GM18873 (cell line): ENCODE data around the gene CALHM4.

Experiments
- ATAC-seq: cut with Tn5 transposase; IDR thresholded peaks from one replicate; pipeline ENCODE4 v1.9.1; 2021; ENCODE audit warnings: mild to moderate bottlenecking, moderate library complexity, moderate number of reproducible peaks; ENCODE audit not compliant: unreplicated experiment, low FRiP score

Gene CALHM4, protein sequence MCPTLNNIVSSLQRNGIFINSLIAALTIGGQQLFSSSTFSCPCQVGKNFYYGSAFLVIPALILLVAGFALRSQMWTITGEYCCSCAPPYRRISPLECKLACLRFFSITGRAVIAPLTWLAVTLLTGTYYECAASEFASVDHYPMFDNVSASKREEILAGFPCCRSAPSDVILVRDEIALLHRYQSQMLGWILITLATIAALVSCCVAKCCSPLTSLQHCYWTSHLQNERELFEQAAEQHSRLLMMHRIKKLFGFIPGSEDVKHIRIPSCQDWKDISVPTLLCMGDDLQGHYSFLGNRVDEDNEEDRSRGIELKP

GRCh38 chr6:116553451-116553850 lies at the start of gene CALHM4:
CALHM4 (plus strand) TSS chr6:116553751; CDS start chr6:116553794, 43 bp downstream.
- no peak for ATAC-seq

- no peak for ATAC-seq
These were observed 46.2 kb upstream of the CALHM4 start for GRCh38 chr6:116507324-116507723.

DNA sequence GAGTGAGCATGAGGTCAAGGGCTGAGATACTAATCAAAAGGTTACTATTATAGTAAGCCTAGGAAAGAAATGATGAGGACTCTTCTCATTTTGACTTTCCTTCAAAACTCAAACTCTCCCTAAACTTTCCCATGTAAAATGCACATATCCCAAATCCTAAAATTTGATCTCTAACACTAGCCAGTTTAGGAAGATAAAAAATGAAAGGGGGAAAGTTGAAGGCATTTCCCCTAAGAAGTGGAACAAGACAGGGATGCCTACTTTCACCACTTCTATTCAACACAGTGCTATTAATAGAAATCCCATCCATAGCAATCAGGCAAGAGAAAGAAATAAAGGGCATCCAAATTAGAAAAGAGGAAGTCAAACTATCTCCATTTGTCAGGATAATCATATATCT lies 45.0 kb upstream of the CALHM4 start:
- no peak for ATAC-seq

DNA sequence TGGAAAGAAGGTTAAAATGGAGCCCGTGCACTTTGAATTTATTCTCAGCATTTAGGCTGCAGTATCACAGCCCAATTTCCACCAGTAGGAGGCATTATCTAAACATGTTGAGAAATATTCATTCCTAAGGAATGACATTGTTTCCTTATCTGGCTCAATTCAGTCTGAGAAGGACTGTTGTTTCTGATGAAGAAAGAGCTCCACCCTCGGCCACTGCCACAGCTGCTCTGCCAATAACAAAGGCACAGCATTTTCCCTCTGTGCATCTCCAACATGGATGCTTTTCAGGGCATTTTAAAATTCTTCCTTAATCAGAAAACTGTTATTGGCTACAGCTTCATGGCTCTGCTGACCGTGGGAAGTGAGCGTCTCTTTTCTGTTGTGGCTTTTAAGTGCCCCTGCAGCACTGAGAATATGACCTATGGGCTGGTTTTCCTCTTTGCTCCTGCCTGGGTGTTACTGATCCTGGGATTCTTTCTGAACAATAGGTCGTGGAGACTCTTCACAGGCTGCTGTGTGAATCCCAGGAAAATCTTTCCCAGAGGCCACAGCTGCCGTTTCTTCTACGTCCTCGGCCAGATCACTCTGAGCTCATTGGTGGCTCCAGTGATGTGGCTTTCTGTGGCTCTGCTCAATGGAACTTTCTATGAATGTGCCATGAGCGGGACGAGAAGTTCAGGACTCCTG lies 42.0 kb upstream of the CALHM4 start, which contains the start of gene CALHM5:
Gene CALHM5, plus strand, starts transcription at position 216 of the 687 bp plus-strand sequence. Its CDS starts 58 bp downstream, at position 274.
- ATAC-seq: no peak

- ATAC-seq: no peak
These were observed 41.4 kb upstream of the CALHM4 start for GRCh38 chr6:116512111-116512559.

- ATAC-seq: no peak
These were observed 40.8 kb upstream of the CALHM4 start for GRCh38 chr6:116512734-116513133.

GRCh38 chr6:116513224-116513875 lies 40.2 kb upstream of the CALHM4 start:
- no peak for ATAC-seq

DNA sequence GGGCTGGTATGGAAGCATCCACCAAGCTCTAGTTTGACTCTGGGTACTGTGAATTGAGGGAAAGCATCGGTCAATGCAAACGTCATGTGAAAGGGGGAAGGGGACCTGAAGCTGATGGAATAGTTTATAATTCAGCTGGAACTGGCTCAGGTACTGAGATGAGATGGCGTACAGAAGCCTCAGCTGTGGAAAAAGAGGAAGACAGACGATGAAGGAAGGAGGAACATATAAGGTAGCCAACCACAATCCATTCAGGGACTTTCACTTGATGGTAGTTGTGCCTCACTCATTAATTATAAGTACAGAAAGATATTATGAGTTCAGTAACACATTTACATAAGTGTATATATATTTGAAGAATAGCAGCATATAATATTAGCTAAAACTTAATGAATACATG lies 39.4 kb upstream of the CALHM4 start:
- no peak for ATAC-seq

- no peak for ATAC-seq
These were observed 38.4 kb upstream of the CALHM4 start for GRCh38 chr6:116515141-116515540.

DNA sequence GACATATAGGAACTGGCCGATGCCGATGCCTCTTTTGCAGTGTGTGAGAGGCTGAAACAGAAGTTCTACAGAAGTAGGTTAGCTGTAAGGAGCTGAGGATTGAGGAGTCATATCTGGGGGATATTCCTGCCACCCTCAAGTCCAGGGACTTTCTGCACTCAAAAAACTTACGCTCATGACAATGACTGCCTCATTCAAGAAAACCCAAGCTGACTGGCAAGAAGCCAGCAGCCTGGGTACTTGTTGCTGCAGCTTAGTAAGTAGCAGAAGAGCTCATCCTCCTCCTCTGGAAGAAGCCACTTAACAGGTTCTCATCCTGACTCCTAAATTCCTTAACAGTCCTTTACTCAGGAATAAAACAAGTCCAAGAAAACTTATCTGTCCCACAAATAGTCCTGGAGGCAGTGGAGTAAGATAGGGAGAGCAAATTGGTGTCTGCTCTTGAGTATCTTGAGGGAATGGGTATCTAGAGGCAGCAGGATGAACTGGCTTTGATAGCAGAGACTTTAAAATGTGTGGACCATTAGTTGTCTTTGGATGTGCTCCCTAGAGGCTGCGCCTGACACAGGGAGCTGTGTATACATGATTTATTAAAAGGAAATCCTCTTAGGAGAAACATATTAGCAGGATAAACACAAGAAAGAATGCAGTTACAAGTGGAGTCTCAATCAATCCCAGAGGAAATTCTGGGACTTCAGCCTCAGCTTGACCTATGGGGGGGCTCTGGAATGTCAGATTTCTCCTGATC lies 34.8 kb upstream of the CALHM4 start:
- no peak for ATAC-seq

DNA sequence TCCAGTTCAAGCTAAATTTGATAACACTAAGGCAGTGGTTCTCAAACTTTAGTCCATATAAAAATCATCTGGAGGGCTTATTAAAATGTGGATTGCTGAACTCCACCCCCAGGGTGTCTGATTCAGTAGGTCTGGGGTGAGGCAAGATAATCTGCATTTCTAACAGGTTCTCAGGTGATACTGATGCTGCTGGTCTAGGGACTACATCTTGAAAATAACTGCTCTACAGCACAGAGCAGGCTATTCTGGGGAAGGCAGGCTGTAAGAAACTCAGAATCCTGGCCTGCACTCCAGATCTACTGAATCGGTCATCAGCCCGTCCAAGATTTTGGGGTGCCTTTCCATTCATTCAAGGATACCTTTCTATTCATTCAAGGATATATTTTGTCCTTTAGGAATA lies 30.7 kb upstream of the CALHM4 start:
- ATAC-seq: no peak

- ATAC-seq: no peak
These were observed 29.3 kb upstream of the CALHM4 start for GRCh38 chr6:116524236-116524635.

DNA sequence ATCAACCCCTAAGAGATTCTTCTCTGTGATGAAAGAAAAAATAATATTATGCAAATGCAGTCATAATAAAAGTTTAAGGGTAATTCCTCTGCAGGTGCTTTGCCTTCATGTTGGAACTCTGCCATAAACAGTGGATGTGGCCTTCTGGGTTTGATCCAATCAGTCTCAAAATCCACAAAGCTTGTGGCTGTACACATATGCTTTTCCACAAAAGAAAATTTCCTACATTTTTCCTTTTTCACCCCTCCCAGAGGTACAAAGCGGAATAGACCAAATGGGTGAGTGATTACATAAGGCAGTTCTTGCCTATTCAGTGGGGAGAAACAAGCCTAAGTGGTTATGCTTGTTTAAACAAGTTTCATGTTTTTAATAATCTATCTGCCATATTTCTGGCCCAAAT lies 25.4 kb upstream of the CALHM4 start:
- no peak for ATAC-seq

DNA sequence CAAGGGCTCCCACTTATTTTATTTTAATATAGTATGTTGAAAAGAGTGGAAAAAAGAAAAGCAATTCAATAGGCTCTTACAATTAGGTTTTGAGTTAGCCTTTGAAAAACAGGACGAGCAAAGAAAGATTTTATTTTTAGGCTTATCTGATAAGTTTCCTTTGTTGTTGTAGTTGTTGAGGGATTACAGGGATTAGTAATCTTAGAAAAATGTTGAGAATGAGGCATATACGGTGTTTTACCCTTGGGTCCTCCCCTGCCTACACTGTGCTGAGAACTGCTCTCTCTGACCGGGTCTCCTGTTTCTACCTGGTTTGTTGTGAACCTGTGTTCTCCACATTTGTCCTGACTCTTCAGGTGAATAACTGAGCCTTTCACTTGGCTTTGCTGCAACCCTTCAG lies 24.8 kb upstream of the CALHM4 start:
- no peak for ATAC-seq

DNA sequence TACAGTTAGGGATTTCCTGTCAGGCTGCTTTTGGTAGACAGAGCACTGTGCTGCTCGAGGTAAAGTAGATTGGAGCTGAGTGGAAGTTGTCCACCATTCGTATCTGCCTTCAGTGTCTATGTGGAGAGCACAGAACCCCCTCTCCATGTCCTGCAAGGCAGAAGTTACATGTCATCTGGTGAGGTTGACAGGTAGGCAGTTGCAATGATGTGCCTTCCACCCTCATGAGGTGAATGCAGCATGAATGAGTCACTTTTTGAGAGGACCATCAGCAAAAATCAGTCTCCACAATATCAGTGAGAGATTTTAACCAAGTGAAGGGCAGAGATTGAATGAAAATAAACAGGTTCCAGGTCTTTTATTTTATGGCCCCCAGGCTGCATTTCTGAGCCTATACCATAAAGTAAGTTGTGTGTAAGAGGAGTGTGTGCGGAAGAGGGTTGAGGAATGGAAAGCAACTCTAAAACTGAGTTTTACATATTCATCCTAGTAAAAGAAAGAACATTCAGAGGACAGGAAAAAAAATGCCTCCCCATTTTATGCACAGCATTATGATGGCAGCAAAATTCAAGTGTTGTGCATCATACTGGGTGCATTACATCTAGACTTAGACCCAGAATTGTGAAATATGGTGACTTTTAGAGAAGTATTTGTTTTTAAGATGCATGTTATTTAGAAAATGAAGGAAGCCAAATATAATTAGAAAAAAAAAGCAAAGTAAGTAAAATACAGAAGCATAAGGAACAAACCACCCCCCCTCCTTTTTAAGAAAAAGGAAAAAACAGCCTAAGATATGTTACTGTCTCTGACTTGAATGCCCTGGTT lies 23.9 kb upstream of the CALHM4 start:
- ATAC-seq: no peak

GRCh38 chr6:116530436-116530835 lies 23.1 kb upstream of the CALHM4 start:
- no peak for ATAC-seq

DNA sequence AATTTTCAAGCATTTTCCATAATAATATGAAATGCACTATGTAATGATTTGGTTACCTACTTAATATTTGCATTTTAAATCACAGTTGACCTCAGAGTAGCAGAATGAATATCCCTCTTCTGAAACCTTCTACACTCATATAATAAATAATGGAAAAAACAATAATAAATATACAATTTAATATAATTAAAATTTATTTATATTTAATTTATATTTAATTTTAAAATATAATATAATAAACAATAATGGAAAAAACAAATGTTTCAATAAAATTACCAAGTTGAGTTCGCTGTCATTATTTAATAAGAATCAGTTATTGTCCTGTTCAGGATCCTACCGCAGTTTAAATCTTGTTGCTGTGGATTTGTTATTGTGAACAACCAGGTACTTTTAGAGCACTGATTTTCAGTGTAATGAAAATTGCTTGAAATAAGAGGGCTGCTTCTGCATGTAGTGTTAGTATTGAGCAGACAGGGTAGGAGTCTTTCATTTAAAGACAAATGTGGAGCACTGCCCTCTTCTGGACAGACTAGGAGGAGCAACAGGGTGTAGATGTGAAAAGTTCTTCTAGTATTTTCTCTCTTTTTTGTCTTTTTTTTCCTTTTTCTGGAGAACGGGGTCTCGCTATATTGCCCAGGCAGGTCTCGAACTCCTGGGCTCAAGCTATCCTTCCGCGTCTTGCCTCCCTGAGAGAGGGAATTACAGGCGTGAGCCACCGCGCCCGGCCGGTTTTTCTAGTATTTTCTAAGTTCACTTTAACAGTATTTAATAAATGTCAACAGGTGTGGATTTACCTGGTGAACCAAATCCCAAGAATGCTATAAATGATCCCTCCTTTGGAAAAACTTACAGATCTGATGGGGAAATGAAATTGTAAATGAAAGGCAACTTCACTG lies 21.6 kb upstream of the CALHM4 start:
- ATAC-seq: peak; percentile 71

GRCh38 chr6:116533233-116533957 lies 20.2 kb upstream of the CALHM4 start:
- ATAC-seq: no peak
